H1 (cell line): ENCODE data around the gene SNX33. TPM values are rescaled to one million over a fixed set of nuclear protein-coding genes. Genes with fewer than 3 reads are reported as not detected.

Source experiments
- CTCF ChIA-PET: fragments of 300-600 bp; sonication (Branson Sonifier 250); formaldehyde crosslinking; loops from one replicate; lab custom pipeline; 2021; ENCODE audit not compliant: partially characterized antibody; lab: Charles Lee
- POLR2A ChIA-PET: fragments of 300-600 bp; sonication (Branson Sonifier 250); formaldehyde crosslinking; loops from one replicate; lab custom pipeline; 2021; ENCODE audit warnings: inconsistent platforms; ENCODE audit not compliant: partially characterized antibody; lab: Charles Lee
- DNase-seq, 2 experiments: peaks; one replicate each; pipeline versions ENCODE4 v3.0.0 to v3.0.0-alpha.2; 2010 to 2022; ENCODE audit warnings: low spot score in 2 of 2, low read depth in 1 of 2, mixed read lengths in 1 of 2
- FAIRE-seq: peaks from 2 replicates; lab custom pipeline; 2011; peaks lifted over from hg19 to GRCh38; lab: Jason Lieb, UNC
- H2AFZ ChIP-seq: 2 replicates; pipeline ENCODE4 v1.8.1; 2012; ENCODE audit warnings: low read length, inconsistent platforms
- H2AK5ac ChIP-seq: 2 replicates; pipeline ENCODE4 v1.6.1; 2013; ENCODE audit warnings: low read depth, low read length
- H2BK120ac ChIP-seq: replicated peaks from 2 replicates; pipeline ENCODE3; 2013; ENCODE audit warnings: low read depth, low read length, inconsistent platforms
- H2BK12ac ChIP-seq: 2 replicates; pipeline ENCODE4 v1.6.1; 2013; ENCODE audit warnings: low read depth, low read length
- H2BK15ac ChIP-seq: 2 replicates; pipeline ENCODE4 v1.6.1; 2013; ENCODE audit warnings: low read length
- H2BK20ac ChIP-seq: 2 replicates; pipeline ENCODE4 v1.6.1; 2013; ENCODE audit warnings: low read length
- H2BK5ac ChIP-seq: 2 replicates; pipeline ENCODE4 v1.6.1; 2013; ENCODE audit warnings: low read depth, low read length
- H3K14ac ChIP-seq: 2 replicates; pipeline ENCODE4 v1.6.1; 2013; ENCODE audit warnings: inconsistent platforms; ENCODE audit not compliant: insufficient read length
- H3K18ac ChIP-seq: 2 replicates; pipeline ENCODE4 v1.6.1; 2013; ENCODE audit warnings: low read length; ENCODE audit errors: extremely low read depth
- H3K23ac ChIP-seq: 2 replicates; pipeline ENCODE4 v1.6.1; 2013; ENCODE audit warnings: inconsistent platforms; ENCODE audit not compliant: insufficient read length
- H3K23me2 ChIP-seq: 2 replicates; pipeline ENCODE4 v1.6.1; 2013; ENCODE audit warnings: low read depth, low read length
- H3K27ac ChIP-seq: 2 replicates; pipeline ENCODE4 v1.6.1; 2011; ENCODE audit warnings: low read depth, low read length, inconsistent platforms
- H3K27me3 ChIP-seq, 4 experiments: replicated peaks in 1 of 4; 1 replicate in 1 of 4; 2 replicates in 3 of 4; pipeline versions ENCODE4 v1.6.1 to v1.8.1; 2011 to 2013; ENCODE audit warnings: low read length in 3 of 4, mild to moderate bottlenecking in 3 of 4, inconsistent platforms in 2 of 4, mixed read lengths in 2 of 4, moderate library complexity in 1 of 4; ENCODE audit not compliant: control insufficient read depth in 3 of 4, insufficient read depth in 3 of 4; ENCODE audit errors: extremely low read depth in 1 of 4
- H3K36me3 ChIP-seq, 4 experiments: 2 replicates each; pipeline versions ENCODE4 v1.6.1 to v1.8.1; 2011 to 2013; ENCODE audit warnings: mild to moderate bottlenecking in 4 of 4, low read length in 3 of 4, moderate library complexity in 2 of 4, control low read depth in 1 of 4, inconsistent platforms in 1 of 4; ENCODE audit not compliant: insufficient read depth in 4 of 4, control insufficient read depth in 2 of 4
- H3K4ac ChIP-seq: replicated peaks from 2 replicates; pipeline ENCODE3; 2013; ENCODE audit warnings: low read length, low read depth, mixed read lengths, inconsistent platforms; ENCODE audit not compliant: insufficient read length
- H3K4me1 ChIP-seq, 4 experiments: replicated peaks in 1 of 4; 1 replicate in 1 of 4; 2 replicates in 3 of 4; pipeline versions ENCODE4 v1.6.1 to v1.8.1; 2011 to 2013; ENCODE audit warnings: low read length in 3 of 4, inconsistent platforms in 2 of 4, mixed read lengths in 1 of 4; ENCODE audit not compliant: insufficient read depth in 4 of 4, control insufficient read depth in 3 of 4
- H3K4me2 ChIP-seq, 2 experiments: 2 replicates each; pipeline versions ENCODE4 v1.6.1 to v1.8.1; 2011 to 2013; ENCODE audit warnings: low read depth in 2 of 2, low read length in 2 of 2, control low read depth in 1 of 2, inconsistent platforms in 1 of 2, mild to moderate bottlenecking in 1 of 2; ENCODE audit not compliant: insufficient read depth in 1 of 2
- H3K4me3 ChIP-seq, 4 experiments: fragments of 200-600, 300-600 bp in 1 of 4; sonication (generic), shearing (Covaris generic), sonication (Bioruptor Twin) in 1 of 4; 2 replicates each; pipeline versions ENCODE4 v1.5.1 to v1.8.1; 2011 to 2016; ENCODE audit warnings: low read length in 4 of 4, low read depth in 3 of 4, control low read depth in 2 of 4, inconsistent platforms in 2 of 4, mild to moderate bottlenecking in 2 of 4, mixed read lengths in 1 of 4, moderate library complexity in 1 of 4; ENCODE audit not compliant: insufficient read depth in 2 of 4; ENCODE audit errors: extremely low read depth in 1 of 4
- H3K56ac ChIP-seq: replicated peaks from 2 replicates; pipeline ENCODE3; 2013; ENCODE audit warnings: low read depth, mild to moderate bottlenecking, mixed read lengths, low read length, inconsistent platforms; ENCODE audit not compliant: insufficient read length
- H3K79me1 ChIP-seq: 2 replicates; pipeline ENCODE4 v1.6.1; 2013; ENCODE audit warnings: low read depth, low read length, control low read depth
- H3K79me2 ChIP-seq, 2 experiments: 2 replicates each; pipeline versions ENCODE4 v1.6.1 to v1.8.1; 2012 to 2013; ENCODE audit warnings: low read length in 2 of 2, mild to moderate bottlenecking in 2 of 2, inconsistent platforms in 1 of 2; ENCODE audit not compliant: insufficient read depth in 2 of 2, control insufficient read depth in 1 of 2
- H3K9ac ChIP-seq, 4 experiments: replicated peaks in 1 of 4; 1 replicate in 1 of 4; 2 replicates in 3 of 4; pipeline versions ENCODE4 v1.6.1 to v1.8.1; 2011 to 2013; ENCODE audit warnings: low read depth in 3 of 4, low read length in 3 of 4, control low read depth in 2 of 4, mild to moderate bottlenecking in 2 of 4, moderate library complexity in 2 of 4, inconsistent platforms in 1 of 4; ENCODE audit errors: extremely low read depth in 1 of 4
- H3K9me3 ChIP-seq, 2 experiments: 2 replicates each; pipeline versions ENCODE4 v1.6.1 to v1.8.1; 2012 to 2013; ENCODE audit warnings: mild to moderate bottlenecking in 2 of 2, moderate library complexity in 2 of 2, control low read depth in 1 of 2, inconsistent platforms in 1 of 2, low read depth in 1 of 2, low read length in 1 of 2, mixed read lengths in 1 of 2; ENCODE audit not compliant: insufficient read depth in 2 of 2
- H4K20me1 ChIP-seq, 2 experiments: replicated peaks in 1 of 2; 2 replicates each; pipeline versions ENCODE3 to v1.8.1; 2011 to 2013; ENCODE audit warnings: inconsistent platforms in 2 of 2, low read length in 2 of 2, mild to moderate bottlenecking in 1 of 2; ENCODE audit not compliant: insufficient read depth in 2 of 2, control insufficient read depth in 1 of 2
- H4K5ac ChIP-seq: 2 replicates; pipeline ENCODE4 v1.6.1; 2013; ENCODE audit warnings: low read length, low read depth, mixed read lengths, inconsistent platforms; ENCODE audit not compliant: insufficient read length
- H4K8ac ChIP-seq: 2 replicates; pipeline ENCODE4 v1.8.0; 2013; ENCODE audit warnings: mild to moderate bottlenecking, moderate library complexity, low read length, inconsistent platforms; ENCODE audit not compliant: insufficient read depth; ENCODE audit errors: extremely low read depth
- H4K91ac ChIP-seq: replicated peaks from 2 replicates; pipeline ENCODE3; 2013; ENCODE audit warnings: low read length, mixed read lengths, inconsistent platforms; ENCODE audit not compliant: insufficient read length
- CTCF ChIP-seq, 3 experiments: IDR thresholded peaks; 1 replicate in 2 of 3; 2 replicates in 1 of 3; pipeline versions ENCODE4 v1.5.1 to v1.6.1; 2011; ENCODE audit warnings: low read length in 3 of 3, mild to moderate bottlenecking in 3 of 3, inconsistent platforms in 2 of 3, low read depth in 1 of 3, moderate library complexity in 1 of 3; ENCODE audit not compliant: insufficient read depth in 1 of 3; ENCODE audit errors: control extremely low read depth in 1 of 3
- EGR1 ChIP-seq: IDR thresholded peaks from 2 replicates; pipeline ENCODE4 v1.6.1; 2011; ENCODE audit warnings: low read depth, low read length, borderline replicate concordance
- NRF1 ChIP-seq: IDR thresholded peaks from 2 replicates; pipeline ENCODE4 v1.6.1; 2011; ENCODE audit warnings: mild to moderate bottlenecking, low read depth, low read length, improper control_type of control experiment
- RAD21 ChIP-seq, 2 experiments: IDR thresholded peaks in 1 of 2; conservative IDR thresholded peaks in 1 of 2; 2 replicates each; pipeline ENCODE4 v1.6.1; 2011; ENCODE audit warnings: low read depth in 2 of 2, low read length in 2 of 2, improper control_type of control experiment in 1 of 2, inconsistent platforms in 1 of 2, mild to moderate bottlenecking in 1 of 2, moderate library complexity in 1 of 2
- SIN3A ChIP-seq, 2 experiments: IDR thresholded peaks in 1 of 2; conservative IDR thresholded peaks in 1 of 2; 2 replicates each; pipeline ENCODE4 v1.6.1; 2011 to 2012; ENCODE audit warnings: low read length in 2 of 2, improper control_type of control experiment in 1 of 2, low read depth in 1 of 2, mild to moderate bottlenecking in 1 of 2
- SUZ12 ChIP-seq: fragments of 200-600 bp; sonication (generic); IDR thresholded peaks from 2 replicates; pipeline ENCODE4 v1.6.1; 2012; ENCODE audit warnings: mild to moderate bottlenecking, inconsistent platforms, low read length, moderate library complexity, mixed read lengths
- USF2 ChIP-seq: IDR thresholded peaks from 2 replicates; pipeline ENCODE4 v1.6.1; 2011; ENCODE audit warnings: low read length, improper control_type of control experiment
- WGBS, 2 experiments: shearing (Covaris generic) in 1 of 2; methylation state at CpG; one replicate each; pipeline versions ENCODE4 v1.1.6 to v1.1.7; 2013 to 2015; ENCODE audit warnings: low lambda C conversion rate in 2 of 2, mixed read lengths in 2 of 2, inconsistent platforms in 1 of 2, low coverage in 1 of 2, missing lambda C conversion rate in 1 of 2; ENCODE audit not compliant: insufficient replicate concordance in 2 of 2, insufficient coverage in 1 of 2, insufficient read length in 1 of 2; ENCODE audit errors: extremely low coverage in 1 of 2, missing lambda C conversion rate in 1 of 2; 5-methylcytosine and 5-hydroxymethylcytosine counted together
- polyA plus RNA-seq, 7 experiments: library from polyadenylated mRNA; depleted of rRNA in 3 of 7; stranded (reverse) in 5 of 7; unstranded in 2 of 7; fragments of >200 nt in 5 of 7; fragments of 200-250 nt in 2 of 7; gene quantifications; 1 replicate in 5 of 7; 2 replicates in 1 of 7; 4 replicates in 1 of 7; pipeline versions ENCODE4 v1.2.1 to v1.2.3, GENCODE V29; 2011 to 2013; ENCODE audit warnings: missing spikeins in 2 of 7, mixed read lengths in 2 of 7
- total RNA-seq: library from RNA; stranded (reverse); fragmentation: NEBNext Ultra II Directional; extraction: Animal tissue kit (Norgen Biotek cat#: 25700); gene quantifications from 2 replicates; pipeline ENCODE4 v1.2.1, GENCODE V29; 2021

The SNX33 gene
- total and polyA plus RNA-seq, 2 of the 8 experiments (the other 6 are each of a cell fraction or from before 2014, with no cell fraction given) = 14.3 to 22.9 TPM

DNA sequence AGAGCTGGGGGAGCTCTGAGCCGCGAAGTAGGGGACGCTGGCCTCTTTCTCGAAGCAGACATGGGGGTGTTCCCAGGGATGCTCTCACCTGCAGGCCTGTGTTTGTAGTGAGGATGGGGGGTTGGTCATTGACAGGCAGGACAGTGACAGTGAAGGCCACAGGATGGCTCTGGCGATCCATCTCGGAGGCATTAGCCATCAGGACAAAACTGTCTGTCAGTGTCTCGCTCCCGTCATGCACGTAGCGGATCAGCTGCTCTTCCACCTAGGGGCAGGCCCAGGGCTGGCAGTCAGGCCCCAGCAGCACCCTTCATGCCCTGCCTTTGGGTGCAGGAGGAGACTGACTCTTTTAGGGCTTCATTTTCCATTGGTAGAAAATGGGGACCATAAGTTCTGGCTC, 36.9 kb downstream of the SNX33 start:
- no peak for DNase-seq
- no peaks in the 10 kb centered on the region for H4K20me1 ChIP-seq
- POLR2A ChIA-PET = interaction anchor here (0.6 to 1.8 kb wide), 2 partner anchors 37 to 50 kb away, joined by 3 to 5 read pairs; partner anchors contain the start of gene SNX33
- H2BK15ac ChIP-seq = no peak overlapping the region
- no peak for FAIRE-seq
- no peaks in the 10 kb centered on the region for H3K27me3 ChIP-seq
- H2BK5ac ChIP-seq = no peak overlapping the region
- H3K79me1 ChIP-seq = no peaks in the 10 kb centered on the region
- no peak overlapping the region for H3K4me3 ChIP-seq
- no peaks in the 10 kb centered on the region for H3K9me3 ChIP-seq
- H2BK120ac ChIP-seq = no peak overlapping the region
- 94% methylated on average over 10 of the region's 10 CpGs; no CpG with 5 or more reads in 1 of the 2 experiments for WGBS, 2 experiments
- no peak overlapping the region for H4K5ac ChIP-seq
- no peak overlapping the region for H2AFZ ChIP-seq
- H2BK20ac ChIP-seq = no peak overlapping the region
- H3K4ac ChIP-seq = no peak overlapping the region
- H3K56ac ChIP-seq = no peak overlapping the region
- H3K23ac ChIP-seq = no peak overlapping the region
- no peak overlapping the region for H3K14ac ChIP-seq
- no peak overlapping the region for H3K18ac ChIP-seq
- H3K9ac ChIP-seq = no peak overlapping the region
- no peaks in the 10 kb centered on the region for H3K23me2 ChIP-seq
- no peak overlapping the region for H4K8ac ChIP-seq
- no peak overlapping the region for H3K27ac ChIP-seq
- no peaks in the 10 kb centered on the region for H3K79me2 ChIP-seq
- TF ChIP-seq RAD21 (IDR thresholded peaks at IDR 0.05 in 1 of 2, conservative IDR thresholded peaks at IDR 0.05 in 1 of 2; ENCODE audit: low read depth in 2 of 2, low read length in 2 of 2) (peak; percentile 21 to 42; a peak in 2 of 4 replicates), CTCF (IDR thresholded peaks at IDR 0.05; ENCODE audit: control extremely low read depth in 1 of 3, insufficient read depth in 1 of 3, low read depth in 1 of 3, low read length in 3 of 3) (peak; percentile 17 to 29 (median 29); a peak in 3 of 4 replicates), USF2 (no peak), NRF1 (no peak), EGR1 (no peak), SIN3A (conservative IDR thresholded peaks at IDR 0.05 in 1 of 2, IDR thresholded peaks at IDR 0.05 in 1 of 2; ENCODE audit: low read depth in 1 of 2, low read length in 2 of 2) (no peak), SUZ12 (no peak)
- H2AK5ac ChIP-seq = no peak overlapping the region
- no peak overlapping the region; the same call in 1 of the 2 replicates for H2BK12ac ChIP-seq
- no peak overlapping the region for H3K4me2 ChIP-seq
- H3K4me1 ChIP-seq = peaks cover 0 to 13% (median 3%) of the 10 kb centered on the region in 4 experiments; a peak in 4 of 7 replicates
- H3K36me3 ChIP-seq = no peaks in the 10 kb centered on the region
- CTCF ChIA-PET = interaction anchor here (0.6 to 6.8 kb wide), 28 partner anchors 8 to 229 kb away, joined by 3 to 60 read pairs (median 8); partner anchors contain the start of genes IMP3 and SNX33
- no peak overlapping the region for H4K91ac ChIP-seq
